HL-60 (cell line): ENCODE results near the gene DGCR8.

ENCODE experiments used
- DNase-seq, 2 experiments: peaks; one replicate each; pipeline ENCODE4 v3.0.0-alpha.2; 2010 to 2020; ENCODE audit warnings: low read depth in 1 of 2, low spot score in 1 of 2
- H3K27ac ChIP-seq: fragments of 250-450 bp; sonication (Bioruptor Pico); replicated peaks from 2 replicates; pipeline ENCODE4 v1.5.1; 2020; ENCODE audit warnings: mild to moderate bottlenecking, moderate library complexity
- H3K27me3 ChIP-seq: fragments of 250-450 bp; sonication (Bioruptor Pico); 2 replicates; pipeline ENCODE4 v1.5.1; 2021; ENCODE audit warnings: mild to moderate bottlenecking, moderate library complexity; ENCODE audit not compliant: insufficient read depth, poor library complexity, severe bottlenecking
- H3K4me3 ChIP-seq: replicated peaks from 2 replicates; pipeline ENCODE4 v1.5.1; 2011; ENCODE audit warnings: mild to moderate bottlenecking, control low read depth, low read length; ENCODE audit not compliant: insufficient read depth
- CTCF ChIP-seq: IDR thresholded peaks from one replicate; pipeline ENCODE4 v1.5.1; 2011; ENCODE audit warnings: low read length, control low read depth, inconsistent platforms; ENCODE audit not compliant: insufficient read depth
- GABPA ChIP-seq: IDR thresholded peaks from 2 replicates; pipeline ENCODE4 v1.6.1; 2012; ENCODE audit warnings: low read depth
- POLR2AphosphoS5 ChIP-seq: IDR thresholded peaks from 2 replicates; pipeline ENCODE4 v1.6.1; 2012; ENCODE audit warnings: low read depth
- SPI1 ChIP-seq: IDR thresholded peaks from 2 replicates; pipeline ENCODE4 v1.6.1; 2012; ENCODE audit warnings: low read depth, mild to moderate bottlenecking, borderline replicate concordance
- TF ChIP-seq, protein P1 (sequence below): IDR thresholded peaks from 2 replicates; pipeline ENCODE4 v1.6.1; 2012; ENCODE audit warnings: low read depth; ENCODE audit not compliant: insufficient replicate concordance

DGCR8 gene

DNA sequence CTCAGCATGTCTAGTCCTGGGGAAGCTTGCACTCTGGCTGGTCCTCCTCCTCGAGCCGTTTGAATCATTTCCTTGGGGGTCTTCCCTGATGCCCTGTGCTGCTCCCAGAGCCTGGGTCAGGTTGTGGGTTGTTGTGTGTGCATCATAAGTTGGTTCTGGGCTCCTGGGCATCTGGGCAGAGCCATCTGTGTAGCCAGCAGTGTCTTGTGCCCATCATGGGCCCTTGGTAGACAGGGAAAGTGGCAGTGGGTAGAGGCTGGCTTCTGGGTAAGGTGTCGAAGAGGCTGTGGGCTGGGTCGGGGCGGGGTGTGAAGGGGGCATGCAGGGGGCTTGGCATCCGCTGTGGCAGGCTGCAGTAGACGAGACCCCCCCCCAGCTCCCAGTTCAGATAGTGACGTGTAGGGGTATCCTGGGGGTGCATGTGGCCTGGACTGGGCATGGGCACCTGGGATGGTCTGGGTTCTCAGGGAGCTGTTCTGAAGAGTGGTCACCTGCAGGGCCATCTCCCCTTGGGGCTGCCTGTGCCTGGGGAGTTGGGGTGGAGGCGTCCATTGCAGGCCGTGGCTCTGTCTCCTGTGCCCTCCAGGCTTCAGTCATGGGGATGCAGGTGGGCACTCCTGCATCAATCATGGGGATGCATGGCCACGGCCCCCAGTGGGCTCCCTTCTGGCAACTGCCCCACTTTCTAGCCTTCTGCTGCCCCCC, 44.2 kb downstream of the DGCR8 start:
- Histone ChIP-seq H3K27me3 (no peaks in the 10 kb centered on the region), H3K27ac (no peak overlapping the region), H3K4me3 (no peak overlapping the region)
- TF ChIP-seq CTCF: no peak
- no peak for DNase-seq

GRCh38 chr22:20125201-20126174, 45.4 kb downstream of the DGCR8 start:
- no peak overlapping the region for H3K27ac ChIP-seq
- H3K27me3 ChIP-seq: peaks cover 3% of the 10 kb centered on the region
- no peak for DNase-seq
- no peak overlapping the region for H3K4me3 ChIP-seq
- TF ChIP-seq POLR2AphosphoS5 (no peak), CTCF (no peak), GABPA (no peak), SPI1 (no peak)
- TF ChIP-seq, protein P1, sequence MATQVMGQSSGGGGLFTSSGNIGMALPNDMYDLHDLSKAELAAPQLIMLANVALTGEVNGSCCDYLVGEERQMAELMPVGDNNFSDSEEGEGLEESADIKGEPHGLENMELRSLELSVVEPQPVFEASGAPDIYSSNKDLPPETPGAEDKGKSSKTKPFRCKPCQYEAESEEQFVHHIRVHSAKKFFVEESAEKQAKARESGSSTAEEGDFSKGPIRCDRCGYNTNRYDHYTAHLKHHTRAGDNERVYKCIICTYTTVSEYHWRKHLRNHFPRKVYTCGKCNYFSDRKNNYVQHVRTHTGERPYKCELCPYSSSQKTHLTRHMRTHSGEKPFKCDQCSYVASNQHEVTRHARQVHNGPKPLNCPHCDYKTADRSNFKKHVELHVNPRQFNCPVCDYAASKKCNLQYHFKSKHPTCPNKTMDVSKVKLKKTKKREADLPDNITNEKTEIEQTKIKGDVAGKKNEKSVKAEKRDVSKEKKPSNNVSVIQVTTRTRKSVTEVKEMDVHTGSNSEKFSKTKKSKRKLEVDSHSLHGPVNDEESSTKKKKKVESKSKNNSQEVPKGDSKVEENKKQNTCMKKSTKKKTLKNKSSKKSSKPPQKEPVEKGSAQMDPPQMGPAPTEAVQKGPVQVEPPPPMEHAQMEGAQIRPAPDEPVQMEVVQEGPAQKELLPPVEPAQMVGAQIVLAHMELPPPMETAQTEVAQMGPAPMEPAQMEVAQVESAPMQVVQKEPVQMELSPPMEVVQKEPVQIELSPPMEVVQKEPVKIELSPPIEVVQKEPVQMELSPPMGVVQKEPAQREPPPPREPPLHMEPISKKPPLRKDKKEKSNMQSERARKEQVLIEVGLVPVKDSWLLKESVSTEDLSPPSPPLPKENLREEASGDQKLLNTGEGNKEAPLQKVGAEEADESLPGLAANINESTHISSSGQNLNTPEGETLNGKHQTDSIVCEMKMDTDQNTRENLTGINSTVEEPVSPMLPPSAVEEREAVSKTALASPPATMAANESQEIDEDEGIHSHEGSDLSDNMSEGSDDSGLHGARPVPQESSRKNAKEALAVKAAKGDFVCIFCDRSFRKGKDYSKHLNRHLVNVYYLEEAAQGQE: no peak

DNA sequence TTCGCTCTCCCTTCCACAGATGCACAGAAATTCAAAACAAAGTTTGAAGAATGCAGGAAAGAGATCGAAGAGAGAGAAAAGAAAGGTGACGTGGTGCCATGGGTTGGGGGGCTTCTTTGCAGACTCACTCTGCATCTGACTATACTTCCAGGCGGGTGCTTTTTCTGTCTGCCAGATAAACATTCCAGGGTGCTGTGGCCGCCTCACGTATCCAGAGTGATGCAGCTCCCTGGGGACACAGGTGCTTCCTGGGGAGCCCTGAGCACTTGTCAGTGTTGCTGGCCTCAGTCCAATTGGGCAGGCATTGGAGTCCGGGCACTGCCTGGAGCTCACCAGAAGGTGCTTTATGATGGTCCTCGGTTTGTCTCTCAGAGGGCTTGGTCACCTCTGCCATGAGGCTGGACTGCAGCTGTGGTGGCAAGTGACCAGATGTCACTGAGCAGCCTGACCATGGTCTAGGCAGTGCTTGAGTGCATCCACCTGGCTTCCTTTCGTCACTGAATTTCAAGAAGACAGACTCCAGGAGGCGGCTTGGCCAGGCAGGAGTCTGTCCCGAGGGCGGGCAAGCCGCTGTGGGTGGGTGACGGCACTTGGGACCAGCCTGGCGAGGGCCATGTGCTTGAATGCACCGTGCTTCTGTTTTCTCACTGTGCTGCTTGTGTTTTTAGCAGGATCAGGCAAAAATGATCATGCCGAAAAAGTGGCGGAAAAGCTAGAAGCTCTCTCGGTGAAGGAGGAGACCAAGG, 46.4 kb downstream of the DGCR8 start:
- no peak for TF ChIP-seq SPI1
- no peak for TF ChIP-seq GABPA
- TF ChIP-seq, protein P1: no peak
- no peak for TF ChIP-seq CTCF
- no peak for TF ChIP-seq POLR2AphosphoS5
- no peak overlapping the region for H3K4me3 ChIP-seq
- no peak for DNase-seq

More for the DNA sequence above, 46.4 kb downstream of the DGCR8 start:
- Histone ChIP-seq H3K27ac (no peak overlapping the region), H3K27me3 (peaks cover 12% of the 10 kb centered on the region)
